ENCODE results near the gene REG3A. TPM values are rescaled to one million over a fixed set of nuclear protein-coding genes. Genes with fewer than 3 reads are reported as not detected.

Gene REG3A
- total and polyA plus RNA-seq, 2 experiments from 2014 or later, result 0.30 to 0.70 TPM

DNA sequence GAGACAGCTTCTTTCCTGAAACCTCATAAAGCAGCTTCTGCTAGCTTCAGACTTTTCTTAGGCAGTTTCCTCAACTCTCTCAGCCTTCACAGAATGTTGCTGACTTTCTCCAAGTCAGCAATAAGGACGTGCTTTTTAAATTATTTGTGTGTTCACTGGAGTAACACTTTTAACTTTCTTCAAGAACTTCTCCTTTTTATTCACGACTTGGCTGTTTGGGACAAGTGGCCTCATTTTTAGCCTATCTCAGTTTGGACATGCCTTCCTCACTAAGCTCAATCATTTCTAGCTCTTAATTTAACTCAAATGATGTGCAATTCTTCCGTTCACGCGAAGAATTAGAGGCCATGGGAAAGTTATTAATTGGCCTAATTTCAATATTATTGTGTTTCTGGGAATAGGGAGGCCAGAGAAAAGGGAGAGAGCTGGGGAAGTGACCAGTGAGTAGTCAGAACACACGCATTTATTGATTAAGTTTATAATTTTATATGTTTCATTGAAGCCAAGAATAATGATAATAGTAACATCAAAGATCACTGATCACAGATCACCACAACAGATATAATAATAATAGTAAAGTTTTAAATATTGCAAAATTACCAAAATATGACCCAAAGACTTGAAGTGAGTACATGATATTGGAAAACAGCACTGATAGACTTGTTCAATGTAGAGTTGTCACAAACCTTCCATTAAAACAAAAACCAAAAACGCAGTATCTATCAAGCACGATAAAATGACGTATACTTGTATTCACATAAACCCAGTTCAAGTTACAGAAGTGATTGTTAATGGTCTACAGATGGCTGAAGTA is 34.4 kb downstream of the REG3A start:
- no peak overlapping the region for H3K27ac ChIP-seq
- no peaks in the 10 kb centered on the region for H3K27me3 ChIP-seq
- DNase-seq (ENCODE audit: low read depth in 1 of 2, low spot score in 1 of 2), result no peak
- no peak for TF ChIP-seq CTCF (IDR thresholded peaks at IDR 0.05; ENCODE audit: low read depth, low read length)
- no peaks in the 10 kb centered on the region for H3K9me3 ChIP-seq (ENCODE audit: low read depth)
- no peak overlapping the region for H3K4me3 ChIP-seq
- no peaks in the 10 kb centered on the region for H3K36me3 ChIP-seq
- H3K4me1 ChIP-seq (ENCODE audit: low read depth), result peaks cover 9% of the 10 kb centered on the region

GRCh38 chr2:79122676-79123075 is 36.9 kb downstream of the REG3A start:
- no peaks in the 10 kb centered on the region for H3K36me3 ChIP-seq
- TF ChIP-seq CTCF (IDR thresholded peaks at IDR 0.05; ENCODE audit: low read depth, low read length), result no peak
- H3K27me3 ChIP-seq, result no peaks in the 10 kb centered on the region
- no peak overlapping the region for H3K4me3 ChIP-seq
- peaks cover 9% of the 10 kb centered on the region for H3K4me1 ChIP-seq (ENCODE audit: low read depth)
- no peak overlapping the region for H3K27ac ChIP-seq
- H3K9me3 ChIP-seq (ENCODE audit: low read depth), result no peaks in the 10 kb centered on the region
- no peak for DNase-seq (ENCODE audit: low read depth in 1 of 2, low spot score in 1 of 2)

GRCh38 chr2:79120194-79120713 is 39.3 kb downstream of the REG3A start, which contains the start of gene REG1A:
Gene REG1A (plus strand): TSS chr2:79120488. CDS start chr2:79120862, 374 bp downstream.
- Histone ChIP-seq H3K36me3 (no peaks in the 10 kb centered on the region), H3K4me3 (no peak within 1 kb of the TSS), H3K27ac (no peak within 1 kb of the TSS), H3K4me1 (ENCODE audit: low read depth) (peaks cover 9% of the 10 kb centered on the region), H3K27me3 (no peaks in the 10 kb centered on the region), H3K9me3 (ENCODE audit: low read depth) (no peaks in the 10 kb centered on the region)
- TF ChIP-seq CTCF (IDR thresholded peaks at IDR 0.05; ENCODE audit: low read depth, low read length), result no peak
- no peak for DNase-seq (ENCODE audit: low read depth in 1 of 2, low spot score in 1 of 2)

GRCh38 chr2:79116997-79117928 is 42.3 kb downstream of the REG3A start:
- Histone ChIP-seq H3K27me3 (no peaks in the 10 kb centered on the region), H3K36me3 (no peaks in the 10 kb centered on the region), H3K4me3 (no peak overlapping the region), H3K4me1 (ENCODE audit: low read depth) (no peaks in the 10 kb centered on the region), H3K9me3 (ENCODE audit: low read depth) (no peaks in the 10 kb centered on the region), H3K27ac (no peak overlapping the region)
- no peak for DNase-seq (ENCODE audit: low read depth in 1 of 2, low spot score in 1 of 2)
- no peak for TF ChIP-seq CTCF (IDR thresholded peaks at IDR 0.05; ENCODE audit: low read depth, low read length)

- Histone ChIP-seq H3K27ac (no peak overlapping the region), H3K36me3 (no peaks in the 10 kb centered on the region), H3K4me1 (ENCODE audit: low read depth) (no peaks in the 10 kb centered on the region), H3K9me3 (ENCODE audit: low read depth) (no peaks in the 10 kb centered on the region), H3K4me3 (no peak overlapping the region), H3K27me3 (no peaks in the 10 kb centered on the region)
- no peak for DNase-seq (ENCODE audit: low read depth in 1 of 2, low spot score in 1 of 2)
- TF ChIP-seq CTCF (IDR thresholded peaks at IDR 0.05; ENCODE audit: low read depth, low read length), result no peak
These were observed 44.6 kb downstream of the REG3A start for GRCh38 chr2:79114797-79115494.

Measured in cardiac muscle cell (in vitro differentiated cells and primary cell).